NCI-H1436 treated with DMSO at 0.1 percent for 48 hours (cell line): Measurements from ENCODE around the gene RANBP10.

Source experiments
- DNase-seq: peaks from one replicate; lab custom pipeline; 2025; lab: John Stamatoyannopoulos, UW

Gene RANBP10

DNA sequence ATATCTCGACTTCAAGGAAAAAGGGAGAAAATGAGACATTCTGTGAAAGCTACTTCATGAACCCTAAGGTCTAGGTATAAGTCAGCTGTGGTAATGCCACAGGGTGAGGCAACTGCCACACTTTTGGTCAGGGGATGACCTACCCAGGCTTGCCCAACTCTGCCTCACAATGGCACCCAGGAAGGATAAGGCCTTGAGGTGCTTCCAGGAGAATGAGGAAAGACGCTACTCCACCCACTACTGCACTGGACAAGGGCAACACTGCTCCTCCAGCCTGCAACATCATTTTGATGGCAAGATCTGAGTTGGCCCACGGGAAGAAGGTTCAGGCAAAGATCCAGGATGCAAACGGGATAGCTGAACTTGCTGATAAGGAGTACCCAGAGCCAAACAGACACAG lies 65.2 kb downstream of the RANBP10 start:
- DNase-seq: no peak

GRCh38 chr16:67740391-67740790 lies 66.0 kb downstream of the RANBP10 start:
- DNase-seq: no peak

DNA sequence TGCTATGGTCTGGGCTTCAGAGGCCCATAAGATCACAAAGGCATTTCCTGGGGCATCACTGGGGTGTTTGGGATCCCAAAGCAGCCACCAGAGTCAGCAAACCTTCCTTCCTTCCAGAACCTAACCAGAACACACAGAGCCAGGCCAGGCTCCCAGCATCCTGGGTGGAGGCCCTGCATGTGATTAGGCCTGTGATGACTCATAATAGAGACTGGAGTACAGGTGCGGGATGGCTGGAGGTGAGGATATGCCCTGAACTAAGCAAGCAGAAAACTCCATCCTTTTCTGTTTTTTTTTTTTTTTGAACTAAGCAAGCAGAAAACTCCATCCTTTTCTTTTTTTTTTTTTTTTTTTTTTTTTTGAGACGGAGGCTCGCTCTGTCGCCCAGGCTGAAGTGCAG lies 69.5 kb downstream of the RANBP10 start:
- DNase-seq: no peak

DNA sequence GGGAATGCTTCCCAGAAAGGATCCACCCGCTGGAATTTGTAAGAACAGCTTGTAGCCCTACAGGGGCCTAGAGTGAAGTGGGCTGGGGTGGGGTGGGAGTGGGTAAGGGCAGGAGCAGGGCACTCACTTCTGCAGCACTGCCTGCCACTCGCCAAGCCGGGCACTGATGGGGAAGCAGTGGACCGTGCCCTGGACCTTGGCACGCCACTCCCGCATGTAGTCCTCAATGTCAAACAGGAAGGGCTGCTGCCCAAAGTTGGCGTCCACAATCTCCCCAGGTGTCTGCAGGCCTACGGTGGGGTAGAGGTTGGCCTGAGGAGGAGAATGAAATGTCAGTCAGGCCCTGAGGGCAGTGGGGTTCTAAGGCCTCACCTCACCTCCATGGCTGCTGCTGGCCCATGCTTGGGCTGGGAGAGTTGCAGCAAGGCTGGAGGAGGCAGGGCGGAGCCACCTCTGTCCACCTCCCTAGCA lies 71.6 kb downstream of the RANBP10 start:
- DNase-seq: no peak

DNA sequence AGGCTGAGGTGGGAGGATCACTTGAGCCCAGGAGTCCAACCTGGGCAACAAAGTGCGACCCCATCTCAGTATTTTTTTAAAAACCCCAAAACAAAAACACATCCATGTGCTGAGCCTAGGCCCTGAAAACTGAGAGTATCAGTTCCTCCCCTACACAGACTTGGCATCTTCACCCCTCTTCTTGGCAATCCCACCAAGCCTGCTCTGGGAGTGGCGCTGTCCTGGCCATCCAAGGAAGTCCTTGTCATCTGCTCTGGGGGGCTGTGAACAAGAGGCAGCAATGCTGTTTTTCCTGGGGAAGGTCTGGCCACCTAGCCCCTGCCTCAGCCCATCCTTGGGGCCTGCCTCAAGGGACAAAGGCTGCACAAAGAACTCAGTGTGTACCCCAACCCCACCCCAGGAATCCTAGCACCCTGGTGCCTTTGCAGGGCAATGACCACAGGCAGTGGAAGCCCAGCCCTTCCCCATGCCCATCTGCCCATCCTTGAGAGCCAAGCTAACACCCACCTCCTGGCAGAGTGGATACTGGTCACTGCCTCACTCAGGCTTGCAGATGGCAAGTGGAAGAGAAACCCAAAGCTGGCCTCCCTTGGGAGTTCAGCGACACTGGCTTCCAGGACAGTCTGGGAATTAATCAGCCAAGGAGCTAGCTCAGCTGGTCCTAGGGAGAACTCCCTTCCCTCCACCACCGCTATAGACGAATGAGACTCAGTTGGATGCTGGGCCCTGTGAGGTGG lies 72.5 kb downstream of the RANBP10 start:
- no peak for DNase-seq

GRCh38 chr16:67731753-67732095 lies 74.6 kb downstream of the RANBP10 start:
- no peak for DNase-seq

GRCh38 chr16:67731071-67731752 lies 75.1 kb downstream of the RANBP10 start:
- DNase-seq: no peak

DNA sequence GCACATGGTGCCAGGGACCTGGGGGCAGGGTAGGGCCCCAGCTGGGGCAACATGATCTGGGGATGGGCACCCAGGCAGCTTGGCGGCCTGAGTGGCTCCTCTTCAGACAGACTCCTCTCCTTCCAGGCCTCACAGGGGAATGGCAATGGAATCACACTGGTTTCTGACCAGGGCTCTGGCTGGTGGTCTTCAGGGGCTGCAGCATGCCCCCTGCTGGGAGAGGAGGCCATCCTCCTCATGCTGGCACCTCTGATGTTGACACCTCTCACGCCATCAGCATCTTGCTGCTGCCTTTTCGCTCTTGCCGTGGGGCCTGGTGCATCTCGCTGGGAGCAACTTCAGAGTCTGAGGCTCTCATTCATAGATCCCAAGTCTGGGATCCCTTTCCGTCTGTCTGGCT lies 76.0 kb downstream of the RANBP10 start:
- no peak for DNase-seq

- DNase-seq: no peak
Observed at GRCh38 chr16:67729636-67730248, 76.6 kb downstream of the RANBP10 start.

DNA sequence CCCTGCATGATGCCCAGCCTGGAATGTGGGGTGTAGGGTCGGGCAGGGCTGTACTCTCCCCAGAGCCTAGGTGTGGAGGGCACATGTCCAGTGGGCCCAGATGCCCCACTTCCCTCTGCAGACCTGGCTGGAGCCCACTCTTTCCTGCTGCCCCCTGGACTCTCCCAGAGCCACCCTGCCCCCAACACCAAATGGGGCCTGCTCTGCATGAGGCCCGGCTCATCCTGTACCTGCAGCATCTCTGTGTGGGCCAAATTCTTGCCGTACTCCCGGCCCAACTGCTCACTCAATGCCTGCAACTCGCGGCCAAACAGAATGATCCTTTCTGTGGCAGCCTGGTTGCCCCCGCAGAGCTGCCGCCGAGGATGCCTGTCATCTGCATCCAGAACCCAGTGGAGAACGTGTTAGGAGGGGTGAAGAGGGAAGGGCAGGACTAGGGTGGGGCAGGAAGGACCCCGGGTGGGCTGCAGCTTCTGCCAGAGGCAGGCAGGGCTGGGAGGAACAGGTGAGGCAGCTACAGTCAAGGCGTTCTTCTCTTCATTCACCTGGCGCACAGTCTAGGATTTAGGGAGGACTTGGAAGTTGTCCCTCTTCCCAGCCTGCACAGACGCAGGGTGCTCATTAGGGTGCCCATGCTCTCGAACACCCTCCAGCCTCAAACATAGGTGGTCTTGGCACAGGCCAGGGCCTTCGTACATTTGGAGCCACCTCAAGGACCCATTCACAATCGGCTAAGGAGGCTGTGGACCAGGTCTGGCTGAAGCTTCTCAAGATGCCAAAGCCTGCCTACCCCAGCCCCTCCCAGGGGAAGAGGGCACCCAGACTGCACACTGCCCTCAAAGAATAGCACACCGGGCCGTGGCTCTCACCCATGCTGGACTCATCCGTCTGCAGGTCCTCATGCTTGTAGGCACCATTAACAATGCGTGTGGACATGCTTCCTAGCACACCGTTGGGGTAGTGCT lies 78.6 kb downstream of the RANBP10 start:
- DNase-seq: no peak

- no peak for DNase-seq
Observed at GRCh38 chr16:67726106-67727034, 80.0 kb downstream of the RANBP10 start.

- no peak for DNase-seq
Observed at GRCh38 chr16:67723911-67724305, 82.5 kb downstream of the RANBP10 start.

DNA sequence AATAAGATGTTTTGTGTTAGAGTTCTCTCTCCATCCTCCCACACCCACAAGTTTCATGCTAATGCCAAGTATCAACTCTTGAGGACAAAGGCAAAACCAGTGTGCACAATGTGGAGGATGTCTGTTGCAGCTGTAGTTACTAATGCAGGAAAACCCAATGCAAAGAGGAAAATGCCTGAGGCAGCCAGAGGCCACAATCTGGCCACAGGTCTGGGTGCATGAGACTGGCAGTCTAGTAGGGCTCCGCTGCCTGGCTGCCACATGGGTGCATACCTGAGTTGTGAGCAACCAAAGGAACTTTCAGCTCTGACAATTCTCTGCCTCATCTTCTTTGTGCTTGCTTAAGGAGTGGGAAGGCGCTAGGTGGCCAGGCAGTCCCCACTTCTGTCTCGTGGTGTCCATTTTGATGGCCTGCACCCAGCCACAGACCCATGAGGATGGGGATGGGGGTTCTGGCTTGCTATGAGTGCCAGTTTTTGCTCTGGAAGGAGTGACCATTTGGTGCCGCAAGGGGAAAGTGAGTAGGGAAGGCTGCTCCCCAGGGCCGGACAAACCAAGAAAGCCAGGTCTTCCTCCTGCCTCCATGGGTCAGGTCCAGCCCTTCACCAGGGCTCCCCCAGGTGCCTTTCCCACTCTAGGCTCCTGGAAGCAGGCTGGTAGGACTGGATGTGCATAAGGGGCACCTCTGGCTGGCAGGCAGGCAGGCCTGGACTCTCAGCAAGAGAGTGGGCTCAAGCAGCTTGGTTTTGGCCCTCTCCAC lies 83.0 kb downstream of the RANBP10 start:
- DNase-seq: no peak

- no peak for DNase-seq
Observed at GRCh38 chr16:67720236-67720635, 86.1 kb downstream of the RANBP10 start.

DNA sequence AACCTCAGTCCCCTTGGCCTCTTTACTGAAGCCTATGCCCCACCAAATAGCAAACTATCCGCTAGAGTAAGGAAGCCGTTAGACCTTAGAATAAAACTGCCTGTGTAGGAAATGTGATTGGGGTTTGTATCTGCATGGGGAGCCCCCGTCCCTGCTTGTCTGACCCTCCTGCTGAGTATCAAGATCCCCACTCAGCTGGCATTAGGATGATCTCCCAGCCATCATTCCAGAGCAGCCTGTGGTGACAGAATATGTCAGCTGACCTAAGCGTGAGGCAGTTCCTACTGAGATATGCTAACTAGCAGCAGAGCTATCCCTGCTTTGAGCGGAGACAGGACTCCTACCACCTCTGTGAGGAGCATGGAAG lies 86.6 kb downstream of the RANBP10 start:
- DNase-seq: no peak

GRCh38 chr16:67719048-67719777 lies 87.1 kb downstream of the RANBP10 start, which contains the start of gene GFOD2:
Gene GFOD2 (minus strand): TSS chr16:67719316. CDS start chr16:67685715, 33,601 bp downstream.
- DNase-seq: peak; percentile 75

DNA sequence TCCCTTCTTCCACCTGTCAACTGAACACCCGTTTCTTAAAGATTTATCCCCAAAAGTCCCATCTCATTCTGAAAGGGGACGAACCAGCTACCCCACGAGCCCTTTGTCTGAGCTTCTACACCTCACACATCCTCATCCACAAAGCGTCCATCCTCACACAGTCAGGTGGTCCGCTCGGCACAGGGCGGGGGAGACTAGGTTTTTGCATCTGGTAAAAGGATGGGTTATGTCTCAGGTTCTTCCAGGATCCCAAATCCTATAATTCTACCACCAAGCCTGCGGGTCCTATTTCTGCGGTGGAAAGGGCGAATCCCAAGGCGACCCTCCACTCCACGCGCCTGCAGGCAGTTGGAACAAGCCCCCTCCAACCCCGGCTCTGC lies 87.7 kb downstream of the RANBP10 start:
- DNase-seq: no peak

- no peak for DNase-seq
Observed at GRCh38 chr16:67716097-67716496, 90.3 kb downstream of the RANBP10 start.

GRCh38 chr16:67714522-67714921 lies 91.8 kb downstream of the RANBP10 start:
- DNase-seq: no peak
